ENCODE measurements around the gene C3orf38.
A peak's percentile ranks its signal among the peaks of the same experiment; 100 is the strongest.
"Not testable (repeated sequence)": the region's sequence is repeated elsewhere in the genome, so short reads cannot be mapped to it uniquely, and the experiment has no call there.

Gene C3orf38
- 44.6 to 54.6 (median 47.4) reads per million in 4 experiments for total RNA-seq

GRCh38 chr3:88149509-88150362 lies at the start of gene C3orf38:
TSS of gene C3orf38 (plus strand) at chr3:88149959. CDS start at chr3:88150053, 94 bp downstream.
- DNase-seq = peak; percentile 66

GRCh38 chr3:88101142-88101541 lies 48.6 kb upstream of the C3orf38 start:
- no peak for DNase-seq

GRCh38 chr3:88105325-88105724 lies 44.4 kb upstream of the C3orf38 start:
- DNase-seq = no peak

GRCh38 chr3:88112289-88112688 lies 37.5 kb upstream of the C3orf38 start:
- DNase-seq = no peak

GRCh38 chr3:88113311-88114162 lies 36.2 kb upstream of the C3orf38 start:
- DNase-seq = peak; percentile 21

GRCh38 chr3:88114878-88115549 lies 34.7 kb upstream of the C3orf38 start:
- no peak for DNase-seq

- no peak for DNase-seq
Observed at GRCh38 chr3:88117683-88118082, 32.1 kb upstream of the C3orf38 start.

GRCh38 chr3:88118603-88119002 lies 31.2 kb upstream of the C3orf38 start:
- not testable (repeated sequence) for DNase-seq

GRCh38 chr3:88123526-88123925 lies 26.2 kb upstream of the C3orf38 start:
- no peak for DNase-seq

- no peak for DNase-seq
Observed at GRCh38 chr3:88131695-88132094, 18.1 kb upstream of the C3orf38 start.

GRCh38 chr3:88132894-88133293 lies 16.9 kb upstream of the C3orf38 start:
- no peak for DNase-seq

- DNase-seq = no peak
Observed at GRCh38 chr3:88133711-88134263, 16.0 kb upstream of the C3orf38 start.

- DNase-seq = no peak
Observed at GRCh38 chr3:88137836-88138235, 11.9 kb upstream of the C3orf38 start.

GRCh38 chr3:88141458-88142083 lies 8.2 kb upstream of the C3orf38 start:
- DNase-seq = no peak

GRCh38 chr3:88142094-88142624 lies 7.6 kb upstream of the C3orf38 start:
- no peak for DNase-seq

GRCh38 chr3:88147261-88147660 lies 2.5 kb upstream of the C3orf38 start:
- DNase-seq = no peak

GRCh38 chr3:88148651-88149050 lies 1.1 kb upstream of the C3orf38 start:
- DNase-seq = no peak

- no peak for DNase-seq
Observed at GRCh38 chr3:88149101-88149508, 654 bp upstream of the C3orf38 start.

- DNase-seq = no peak
Observed at GRCh38 chr3:88150371-88150770, 612 bp downstream of the C3orf38 start.

GRCh38 chr3:88150806-88151205 lies 1.0 kb downstream of the C3orf38 start:
- no peak for DNase-seq

- DNase-seq = no peak
Observed at GRCh38 chr3:88151358-88151757, 1.6 kb downstream of the C3orf38 start.

- no peak for DNase-seq
Observed at GRCh38 chr3:88152841-88153240, 3.1 kb downstream of the C3orf38 start.
